Stomach (tissue), 4 donors: ENCODE data around the gene ARHGAP15.

Source experiments
- POLR2AphosphoS5 ChIP-seq, 3 donors: sonication (generic); formaldehyde crosslinking; IDR thresholded peaks; one replicate each; pipeline ENCODE4 v1.6.1; 2016; ENCODE audit warnings: antibody characterized with exemption in 3 of 3
- TF ChIP-seq, protein P1 (sequence below), 7 experiments: fragments of 450-650 bp in 4 of 7; fragments of 200-600 bp in 3 of 7; sonication (generic) in 3 of 7; IDR thresholded peaks; one replicate each; pipeline ENCODE4 v1.5.1; 2016 to 2019; ENCODE audit warnings: antibody characterized with exemption in 7 of 7, control low read depth in 2 of 7, mild to moderate bottlenecking in 1 of 7

DNA sequence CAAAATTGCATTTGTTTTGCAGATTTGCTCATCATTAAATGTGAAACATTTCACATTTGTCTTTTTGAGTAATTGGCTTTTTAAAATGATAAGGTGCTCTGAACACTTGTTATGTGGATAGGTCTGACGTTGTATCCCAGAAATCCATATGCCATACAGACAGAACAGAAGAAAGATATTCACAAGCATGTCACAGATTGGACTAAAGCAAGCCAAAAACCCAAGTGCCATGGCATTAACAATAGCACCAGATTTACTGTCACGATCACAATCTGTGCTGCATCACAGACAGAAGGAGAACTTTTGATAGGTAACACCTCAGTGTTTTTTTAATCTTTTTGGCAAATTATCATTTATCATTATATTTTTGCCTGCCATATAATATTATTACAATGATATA, 272.6 kb downstream of the ARHGAP15 start:
- TF ChIP-seq, protein P1, sequence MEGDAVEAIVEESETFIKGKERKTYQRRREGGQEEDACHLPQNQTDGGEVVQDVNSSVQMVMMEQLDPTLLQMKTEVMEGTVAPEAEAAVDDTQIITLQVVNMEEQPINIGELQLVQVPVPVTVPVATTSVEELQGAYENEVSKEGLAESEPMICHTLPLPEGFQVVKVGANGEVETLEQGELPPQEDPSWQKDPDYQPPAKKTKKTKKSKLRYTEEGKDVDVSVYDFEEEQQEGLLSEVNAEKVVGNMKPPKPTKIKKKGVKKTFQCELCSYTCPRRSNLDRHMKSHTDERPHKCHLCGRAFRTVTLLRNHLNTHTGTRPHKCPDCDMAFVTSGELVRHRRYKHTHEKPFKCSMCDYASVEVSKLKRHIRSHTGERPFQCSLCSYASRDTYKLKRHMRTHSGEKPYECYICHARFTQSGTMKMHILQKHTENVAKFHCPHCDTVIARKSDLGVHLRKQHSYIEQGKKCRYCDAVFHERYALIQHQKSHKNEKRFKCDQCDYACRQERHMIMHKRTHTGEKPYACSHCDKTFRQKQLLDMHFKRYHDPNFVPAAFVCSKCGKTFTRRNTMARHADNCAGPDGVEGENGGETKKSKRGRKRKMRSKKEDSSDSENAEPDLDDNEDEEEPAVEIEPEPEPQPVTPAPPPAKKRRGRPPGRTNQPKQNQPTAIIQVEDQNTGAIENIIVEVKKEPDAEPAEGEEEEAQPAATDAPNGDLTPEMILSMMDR (IDR thresholded peaks at IDR 0.05), result no peak
- no peak for TF ChIP-seq POLR2AphosphoS5 (IDR thresholded peaks at IDR 0.05)
